AG09309 (cell line): Measurements from ENCODE around the gene NPRL2.

Experiments
- DNase-seq: peaks from one replicate; pipeline ENCODE4 v3.0.0-alpha.2; 2010; ENCODE audit warnings: low read depth
- H3K4me3 ChIP-seq: 2 replicates; pipeline ENCODE4 v1.5.1; 2011; ENCODE audit warnings: mild to moderate bottlenecking, low read depth, low read length, moderate library complexity; ENCODE audit not compliant: control insufficient read depth
- TF ChIP-seq, protein P1 (sequence below): IDR thresholded peaks from 2 replicates; pipeline ENCODE4 v1.5.1; 2011; ENCODE audit warnings: mild to moderate bottlenecking, low read depth, low read length, inconsistent platforms; ENCODE audit not compliant: insufficient read depth, control insufficient read depth; ENCODE audit errors: missing control alignments

Gene NPRL2

DNA sequence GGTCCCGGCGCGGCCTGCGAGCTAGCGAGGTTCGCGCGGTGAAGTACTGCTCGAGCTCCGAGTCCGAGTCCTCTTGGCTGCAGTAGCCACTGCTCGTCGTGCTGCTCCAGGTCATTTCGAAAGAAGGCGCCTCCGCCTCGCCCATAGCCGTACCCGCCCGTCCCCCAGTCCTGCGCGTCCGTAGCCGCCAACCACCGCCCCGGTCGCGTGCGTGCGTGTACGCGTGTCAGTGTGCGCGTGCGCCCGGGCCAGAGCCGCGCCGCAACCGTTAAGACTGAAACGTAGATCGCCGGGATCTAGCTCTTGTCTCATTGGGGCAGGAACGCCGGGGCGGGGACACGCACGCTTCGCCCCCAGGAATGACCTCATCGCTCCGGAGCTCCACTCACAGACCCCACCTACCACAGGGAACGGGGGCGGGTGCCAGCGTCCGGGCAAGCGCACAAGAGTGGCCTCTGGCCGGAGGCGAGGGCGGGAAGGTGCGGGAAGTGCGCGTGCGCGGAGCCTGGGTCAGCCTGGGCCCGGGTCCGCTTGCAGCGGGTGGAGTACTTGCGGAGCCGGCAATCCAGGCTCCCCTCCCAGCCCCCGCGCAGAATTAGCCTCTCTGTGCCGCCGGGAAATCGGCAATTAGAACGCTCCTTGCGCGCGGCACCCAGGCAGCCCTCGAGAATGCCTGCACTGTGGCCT lies 13.3 kb downstream of the NPRL2 start:
- TF ChIP-seq, protein P1, sequence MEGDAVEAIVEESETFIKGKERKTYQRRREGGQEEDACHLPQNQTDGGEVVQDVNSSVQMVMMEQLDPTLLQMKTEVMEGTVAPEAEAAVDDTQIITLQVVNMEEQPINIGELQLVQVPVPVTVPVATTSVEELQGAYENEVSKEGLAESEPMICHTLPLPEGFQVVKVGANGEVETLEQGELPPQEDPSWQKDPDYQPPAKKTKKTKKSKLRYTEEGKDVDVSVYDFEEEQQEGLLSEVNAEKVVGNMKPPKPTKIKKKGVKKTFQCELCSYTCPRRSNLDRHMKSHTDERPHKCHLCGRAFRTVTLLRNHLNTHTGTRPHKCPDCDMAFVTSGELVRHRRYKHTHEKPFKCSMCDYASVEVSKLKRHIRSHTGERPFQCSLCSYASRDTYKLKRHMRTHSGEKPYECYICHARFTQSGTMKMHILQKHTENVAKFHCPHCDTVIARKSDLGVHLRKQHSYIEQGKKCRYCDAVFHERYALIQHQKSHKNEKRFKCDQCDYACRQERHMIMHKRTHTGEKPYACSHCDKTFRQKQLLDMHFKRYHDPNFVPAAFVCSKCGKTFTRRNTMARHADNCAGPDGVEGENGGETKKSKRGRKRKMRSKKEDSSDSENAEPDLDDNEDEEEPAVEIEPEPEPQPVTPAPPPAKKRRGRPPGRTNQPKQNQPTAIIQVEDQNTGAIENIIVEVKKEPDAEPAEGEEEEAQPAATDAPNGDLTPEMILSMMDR = no peak
- peak; percentile 98 for DNase-seq
- peak overlapping the region; percentile 90 for H3K4me3 ChIP-seq

DNA sequence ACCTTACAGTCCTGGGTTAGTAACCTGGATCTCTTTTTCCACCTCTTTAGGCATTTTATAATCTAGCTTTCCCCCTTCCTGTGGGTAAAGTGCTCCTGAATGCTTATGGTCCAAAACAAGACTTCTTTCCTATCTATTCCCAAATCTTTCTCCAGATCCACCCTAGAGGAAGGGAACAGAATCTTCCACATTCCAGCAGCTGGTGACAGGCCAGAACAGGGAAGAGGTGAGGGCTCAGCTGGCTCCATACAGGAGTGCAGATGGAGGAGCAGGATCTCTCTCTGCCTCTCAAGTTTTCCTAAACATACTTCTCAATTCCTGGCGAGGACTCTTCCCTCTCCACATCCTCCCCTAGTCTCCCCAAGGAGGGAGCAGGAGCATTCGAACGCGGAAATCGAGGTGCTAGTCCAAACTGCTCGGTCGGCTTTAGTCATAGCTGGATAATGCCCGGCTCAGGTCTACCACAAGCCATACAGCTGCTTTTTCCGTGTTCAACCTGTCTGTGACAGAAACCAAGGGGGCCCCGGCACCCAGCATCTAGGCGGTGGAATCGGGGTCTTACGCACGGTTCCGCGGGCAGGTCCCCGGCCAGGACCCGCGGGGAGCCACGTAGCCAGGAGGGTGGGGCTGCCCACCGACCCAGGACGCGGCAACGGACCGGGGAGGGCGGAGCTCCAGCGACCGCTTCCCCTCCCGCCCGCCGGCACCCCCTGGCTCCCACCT lies 14.0 kb downstream of the NPRL2 start:
- TF ChIP-seq, protein P1 = no peak
- DNase-seq = no peak
- H3K4me3 ChIP-seq = peak overlapping the region; percentile 90

DNA sequence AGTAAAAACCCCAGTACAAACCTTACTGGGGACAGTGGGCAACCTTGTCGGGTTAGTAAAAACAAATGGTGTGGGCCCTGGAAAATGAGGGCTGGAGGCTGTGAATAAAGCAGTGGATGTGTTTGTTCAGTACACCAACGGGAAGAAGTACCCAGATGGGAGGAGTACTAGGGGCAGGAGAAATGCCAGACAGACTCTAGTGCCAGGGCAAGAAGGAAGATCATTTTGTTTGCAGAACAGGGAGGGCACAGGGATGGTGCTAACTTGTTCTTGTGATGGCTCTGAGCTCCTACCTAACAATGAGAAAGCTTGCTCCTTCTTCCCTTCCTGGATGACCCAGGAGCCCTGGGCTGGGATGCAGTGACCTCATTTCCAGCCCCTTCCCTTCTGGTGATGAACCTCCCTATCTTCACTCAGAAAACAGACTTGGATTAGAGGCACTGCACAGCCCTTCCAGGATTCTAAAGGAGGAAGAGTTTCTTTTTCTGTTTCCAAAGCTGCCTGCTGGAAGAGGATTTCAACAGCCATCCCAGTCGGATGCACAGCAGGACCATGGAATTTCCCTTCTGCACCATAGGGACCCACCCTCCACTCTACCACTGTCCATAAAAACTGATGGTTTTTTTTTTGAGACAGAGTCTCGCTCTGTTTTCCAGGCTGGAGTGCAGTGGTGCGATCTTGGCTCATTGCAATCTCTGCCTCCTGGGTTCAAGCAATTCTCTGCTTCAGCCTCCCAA lies 16.1 kb downstream of the NPRL2 start:
- H3K4me3 ChIP-seq = no peak overlapping the region
- DNase-seq = no peak
- TF ChIP-seq, protein P1 = no peak

DNA sequence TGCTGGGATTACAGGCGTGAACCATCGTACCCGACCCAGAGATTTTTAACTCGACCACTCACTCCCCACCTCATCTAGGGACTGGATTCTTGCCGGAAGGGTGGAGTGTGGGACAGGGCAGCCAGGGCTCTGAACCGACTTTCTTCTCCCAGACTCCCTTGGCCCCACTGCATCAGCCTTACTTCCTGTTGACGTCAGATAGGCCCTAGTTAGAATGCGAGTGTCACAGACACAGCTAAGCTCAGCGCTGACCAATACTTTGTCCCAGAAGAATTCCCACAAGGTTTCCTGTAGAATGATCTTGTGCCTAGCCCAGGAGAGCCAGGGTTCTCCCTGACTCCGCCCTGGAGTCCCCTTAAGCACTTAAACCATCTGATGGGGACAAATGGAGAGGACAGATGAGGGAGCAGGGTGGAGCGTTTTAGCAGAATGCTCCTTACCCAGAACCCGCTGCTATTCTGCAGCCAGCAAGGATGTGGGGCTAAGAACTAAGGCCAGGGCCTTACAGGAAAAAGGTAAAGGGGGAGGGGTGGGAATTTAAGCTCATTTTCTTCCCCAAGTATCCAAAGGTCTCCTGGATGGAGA lies 16.7 kb downstream of the NPRL2 start:
- no peak overlapping the region for H3K4me3 ChIP-seq
- TF ChIP-seq, protein P1 = no peak
- peak; percentile 45 for DNase-seq

DNA sequence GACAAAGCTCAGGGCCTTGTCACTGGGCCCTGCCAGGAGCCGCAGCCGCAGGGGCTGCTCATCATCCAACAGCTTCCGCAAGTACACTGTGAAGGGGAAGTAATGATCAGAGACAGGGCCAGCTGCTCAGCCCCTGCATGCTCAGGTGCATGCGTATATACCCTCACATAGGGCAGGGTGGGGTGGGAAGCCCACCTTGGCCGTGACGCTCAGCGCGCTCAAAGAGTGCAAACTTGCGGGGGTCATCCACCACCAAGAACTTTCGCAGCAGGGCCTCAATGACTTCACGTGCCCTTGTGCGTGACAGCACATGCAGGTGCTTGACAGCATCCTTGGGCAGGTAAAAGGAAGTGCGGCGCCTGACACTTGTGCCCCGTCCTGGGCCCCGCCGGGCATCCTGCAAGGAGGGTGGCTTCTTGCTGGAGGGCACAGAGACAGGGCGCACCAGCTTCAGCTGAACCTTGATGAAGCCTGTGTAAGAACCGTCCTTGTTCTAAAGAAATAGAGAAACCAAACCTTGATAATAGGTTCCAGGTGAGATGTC lies 19.1 kb downstream of the NPRL2 start:
- TF ChIP-seq, protein P1 = no peak
- DNase-seq = no peak
- no peak overlapping the region for H3K4me3 ChIP-seq

DNA sequence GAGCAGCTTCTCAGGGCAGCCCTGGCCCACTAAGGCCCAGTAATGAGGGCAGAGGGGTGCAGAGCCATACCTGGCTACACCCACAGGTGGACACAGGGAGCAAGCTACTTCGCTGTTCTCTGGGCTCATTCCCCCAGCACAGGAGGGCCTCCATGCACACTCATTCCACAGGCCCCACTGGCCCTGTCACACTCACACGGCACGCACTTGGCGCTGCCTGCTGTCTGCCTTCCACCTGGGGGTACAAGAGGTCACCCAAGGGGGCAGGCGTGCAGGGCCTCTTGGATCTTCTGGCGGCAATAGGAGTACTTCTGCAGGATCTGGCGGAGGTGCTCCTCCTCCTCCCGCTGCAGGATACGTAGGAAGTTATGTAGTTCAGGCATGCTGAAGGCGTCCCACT lies 20.2 kb downstream of the NPRL2 start:
- TF ChIP-seq, protein P1 = no peak
- H3K4me3 ChIP-seq = no peak overlapping the region
- no peak for DNase-seq
